ENCODE results near the gene AMHR2.

Gene AMHR2

GRCh38 chr12:53453953-53454640, 30.4 kb downstream of the AMHR2 start:
- no peak for DNase-seq

GRCh38 chr12:53454707-53455106, 31.1 kb downstream of the AMHR2 start:
- DNase-seq = no peak

- DNase-seq = no peak
Measured at GRCh38 chr12:53456654-53457366, 33.2 kb downstream of the AMHR2 start.

- no peak for DNase-seq
Measured at GRCh38 chr12:53459097-53459496, 35.4 kb downstream of the AMHR2 start.

- no peak for DNase-seq
Measured at GRCh38 chr12:53461059-53461458, 37.4 kb downstream of the AMHR2 start.

GRCh38 chr12:53461591-53461990, 37.9 kb downstream of the AMHR2 start:
- no peak for DNase-seq

- no peak for DNase-seq
Measured at GRCh38 chr12:53462935-53463334, 39.3 kb downstream of the AMHR2 start.

GRCh38 chr12:53463802-53464560, 40.3 kb downstream of the AMHR2 start:
- DNase-seq = no peak

- no peak for DNase-seq
Measured at GRCh38 chr12:53464685-53465418, 41.2 kb downstream of the AMHR2 start.

GRCh38 chr12:53465679-53466078, 42.0 kb downstream of the AMHR2 start:
- DNase-seq = no peak

GRCh38 chr12:53466640-53467039, 43.0 kb downstream of the AMHR2 start:
- no peak for DNase-seq

GRCh38 chr12:53467082-53467481, 43.4 kb downstream of the AMHR2 start:
- DNase-seq = no peak

GRCh38 chr12:53467880-53468279, 44.2 kb downstream of the AMHR2 start:
- DNase-seq = no peak

GRCh38 chr12:53468282-53468681, 44.6 kb downstream of the AMHR2 start:
- DNase-seq = no peak

- DNase-seq = no peak
Measured at GRCh38 chr12:53472056-53472582, 48.5 kb downstream of the AMHR2 start.

GRCh38 chr12:53474077-53474476, 50.4 kb downstream of the AMHR2 start:
- DNase-seq = no peak

- DNase-seq = no peak
Measured at GRCh38 chr12:53474819-53475218, 51.2 kb downstream of the AMHR2 start.

GRCh38 chr12:53476769-53477209, 53.1 kb downstream of the AMHR2 start:
- DNase-seq = peak; percentile 34

GRCh38 chr12:53478865-53479264, 55.2 kb downstream of the AMHR2 start:
- no peak for DNase-seq

GRCh38 chr12:53479331-53479730, 55.7 kb downstream of the AMHR2 start:
- DNase-seq = no peak

- no peak for DNase-seq
Measured at GRCh38 chr12:53480491-53481442, 57.1 kb downstream of the AMHR2 start.
